IMR-90 (cell line): ENCODE results near the gene TEX50. TPM values are rescaled to one million over a fixed set of nuclear protein-coding genes. Genes with fewer than 3 reads are reported as not detected.

Source experiments
- ATAC-seq: fragments of 200-7000 bp; cut with Tn5 transposase; 2 replicates; pipeline ENCODE4 v1.9.1; 2020; ENCODE audit warnings: low read depth, mild to moderate bottlenecking, moderate library complexity
- BruUV-seq: library from RNA; stranded (reverse); fragments of 400-500 nt; replicated peaks from 2 replicates; lab custom pipeline; 2021; lab: Mats Ljungman, UMichigan
- CTCF ChIA-PET: fragments of 300-600 bp; formaldehyde crosslinking; extraction: SDS; loops from one replicate; lab custom pipeline; 2021; ENCODE audit warnings: antibody characterized with exemption; lab: Yijun Ruan, JAX
- POLR2A ChIA-PET: fragments of 300-600 bp; sonication (Branson Sonifier 250); formaldehyde crosslinking; loops from one replicate; lab custom pipeline; 2022; ENCODE audit warnings: antibody characterized with exemption; ENCODE audit not compliant: unreplicated experiment; lab: Charles Lee
- DNase-seq: peaks from one replicate; pipeline ENCODE4 v3.0.0; 2013
- H2AFZ ChIP-seq: replicated peaks from 2 replicates; pipeline ENCODE3; 2013; ENCODE audit warnings: low read length, mild to moderate bottlenecking; ENCODE audit not compliant: poor library complexity
- H2AK5ac ChIP-seq: 2 replicates; pipeline ENCODE4 v1.6.1; 2013; ENCODE audit warnings: low read depth, low read length, inconsistent platforms
- H2AK9ac ChIP-seq: replicated peaks from 2 replicates; pipeline ENCODE3; 2013; ENCODE audit warnings: mild to moderate bottlenecking, low read depth, low read length, moderate library complexity; ENCODE audit not compliant: poor library complexity
- H2BK120ac ChIP-seq: 2 replicates; pipeline ENCODE4 v1.6.1; 2013; ENCODE audit warnings: low read depth, low read length, inconsistent platforms
- H2BK15ac ChIP-seq: 3 replicates; pipeline ENCODE4 v1.6.1; 2013; ENCODE audit warnings: low read depth, low read length, inconsistent platforms
- H2BK20ac ChIP-seq: 2 replicates; pipeline ENCODE4 v1.6.1; 2013; ENCODE audit warnings: low read depth, mild to moderate bottlenecking, inconsistent platforms, low read length, moderate library complexity
- H2BK5ac ChIP-seq: 2 replicates; pipeline ENCODE4 v1.6.1; 2013; ENCODE audit warnings: mild to moderate bottlenecking, low read depth, low read length, inconsistent platforms; ENCODE audit not compliant: poor library complexity, severe bottlenecking
- H3K14ac ChIP-seq: replicated peaks from 2 replicates; pipeline ENCODE4 v1.6.1; 2013; ENCODE audit warnings: low read depth, low read length, inconsistent platforms
- H3K18ac ChIP-seq: 2 replicates; pipeline ENCODE4 v1.6.1; 2013; ENCODE audit warnings: low read depth, low read length, control low read depth
- H3K23ac ChIP-seq: 2 replicates; pipeline ENCODE4 v1.6.1; 2013; ENCODE audit warnings: low read depth, low read length, inconsistent platforms
- H3K27ac ChIP-seq: 2 replicates; pipeline ENCODE4 v1.5.1; 2013; ENCODE audit warnings: mild to moderate bottlenecking, control low read depth, low read length; ENCODE audit not compliant: insufficient read depth
- H3K27me3 ChIP-seq: 2 replicates; pipeline ENCODE4 v1.6.1; 2013; ENCODE audit warnings: low read length; ENCODE audit not compliant: control insufficient read depth, insufficient read depth
- H3K36me3 ChIP-seq: 2 replicates; pipeline ENCODE4 v1.6.1; 2013; ENCODE audit warnings: low read length, mixed read lengths; ENCODE audit not compliant: control insufficient read depth, insufficient read depth
- H3K4ac ChIP-seq: 2 replicates; pipeline ENCODE4 v1.6.1; 2013; ENCODE audit warnings: low read depth, low read length, inconsistent platforms
- H3K4me1 ChIP-seq: 2 replicates; pipeline ENCODE4 v1.6.1; 2013; ENCODE audit warnings: low read length, mixed read lengths; ENCODE audit not compliant: control insufficient read depth, insufficient read depth
- H3K4me2 ChIP-seq: 2 replicates; pipeline ENCODE4 v1.6.1; 2013; ENCODE audit warnings: low read depth, mild to moderate bottlenecking, control low read depth, low read length, moderate library complexity
- H3K4me3 ChIP-seq: 2 replicates; pipeline ENCODE4 v1.5.1; 2013; ENCODE audit warnings: low read depth, mild to moderate bottlenecking, control low read depth, low read length, moderate library complexity; ENCODE audit not compliant: insufficient read depth
- H3K56ac ChIP-seq: 2 replicates; pipeline ENCODE4 v1.6.1; 2013; ENCODE audit warnings: low read length, inconsistent platforms; ENCODE audit not compliant: insufficient read depth; ENCODE audit errors: extremely low read depth
- H3K79me1 ChIP-seq, 2 experiments: 2 replicates each; pipeline ENCODE4 v1.6.1; 2013; ENCODE audit warnings: low read length in 2 of 2, inconsistent platforms in 1 of 2, low read depth in 1 of 2
- H3K9ac ChIP-seq: 2 replicates; pipeline ENCODE4 v1.6.1; 2013; ENCODE audit warnings: low read depth, low read length, control low read depth
- H3K9me1 ChIP-seq: 2 replicates; pipeline ENCODE4 v1.6.1; 2013; ENCODE audit warnings: low read length, inconsistent platforms; ENCODE audit not compliant: insufficient read depth
- H3K9me3 ChIP-seq: 2 replicates; pipeline ENCODE4 v1.6.1; 2013; ENCODE audit warnings: low read length; ENCODE audit not compliant: control insufficient read depth, insufficient read depth
- H4K20me1 ChIP-seq: 2 replicates; pipeline ENCODE4 v1.6.1; 2013; ENCODE audit warnings: low read length, inconsistent platforms; ENCODE audit not compliant: insufficient read depth
- H4K5ac ChIP-seq: 2 replicates; pipeline ENCODE4 v1.6.1; 2013; ENCODE audit warnings: mild to moderate bottlenecking, low read depth, low read length, control low read depth
- H4K8ac ChIP-seq, 2 experiments: 2 replicates each; pipeline ENCODE4 v1.6.1; 2013; ENCODE audit warnings: low read depth in 2 of 2, low read length in 2 of 2, control low read depth in 1 of 2, inconsistent platforms in 1 of 2
- H4K91ac ChIP-seq: 2 replicates; pipeline ENCODE4 v1.6.1; 2013; ENCODE audit warnings: low read depth, low read length, inconsistent platforms; ENCODE audit not compliant: insufficient read depth
- MAZ ChIP-seq: IDR thresholded peaks from 2 replicates; pipeline ENCODE4 v1.6.1; 2012; ENCODE audit warnings: low read depth, mild to moderate bottlenecking, low read length, improper control_type of control experiment, moderate library complexity, borderline replicate concordance
- NFE2L2 ChIP-seq: fragments of 150-350 bp; IDR thresholded peaks from 2 replicates; pipeline ENCODE4 v1.6.1; 2016; ENCODE audit warnings: low read depth, mild to moderate bottlenecking, low read length
- POLR2A ChIP-seq: IDR thresholded peaks from 2 replicates; pipeline ENCODE4 v1.6.1; 2012; ENCODE audit warnings: mild to moderate bottlenecking, low read depth, low read length
- RAD21 ChIP-seq: IDR thresholded peaks from 2 replicates; pipeline ENCODE4 v1.6.1; 2012; ENCODE audit warnings: low read length, improper control_type of control experiment
- RCOR1 ChIP-seq: IDR thresholded peaks from 2 replicates; pipeline ENCODE4 v1.6.1; 2012; ENCODE audit warnings: mild to moderate bottlenecking, low read length, improper control_type of control experiment; ENCODE audit not compliant: insufficient replicate concordance
- RFX5 ChIP-seq: IDR thresholded peaks from 2 replicates; pipeline ENCODE4 v1.8.0; 2012; ENCODE audit warnings: low read depth, mild to moderate bottlenecking, low read length, moderate library complexity
- SMC3 ChIP-seq: fragments of 150-350 bp; IDR thresholded peaks from 2 replicates; pipeline ENCODE4 v1.6.1; 2016; ENCODE audit warnings: low read depth, mild to moderate bottlenecking, antibody characterized with exemption, low read length, moderate library complexity
- WGBS, 2 experiments: methylation state at CpG; one replicate each; pipeline versions ENCODE4 v1.1.5 to v1.1.7; 2013; ENCODE audit warnings: missing lambda C conversion rate in 2 of 2; ENCODE audit not compliant: insufficient read length in 1 of 2; ENCODE audit errors: extremely low coverage in 2 of 2; 5-methylcytosine and 5-hydroxymethylcytosine counted together
- dilution Hi-C: fragments of 300-500 bp; cut with HindIII; formaldehyde crosslinking; loops from one replicate; pipeline ENCODE4 v1.14.3; 2018; ENCODE audit warnings: low sequenced_read_pairs; ENCODE audit not compliant: unreplicated experiment
- in situ Hi-C: fragments of 300-500 bp; cut with MboI; formaldehyde crosslinking; loops from 3 replicates; pipeline ENCODE4 v1.14.3; 2019; ENCODE audit warnings: low sequenced_read_pairs, inconsistent platforms, mixed read lengths
- intact Hi-C: fragments of 100-400 bp; cut with micrococcal nuclease; formaldehyde crosslinking; loops from 2 replicates; pipeline ENCODE4 v1.10.0; 2022
- polyA plus RNA-seq, 3 experiments: library from polyadenylated mRNA; depleted of rRNA; stranded (reverse); fragments of >200 nt; gene quantifications; 2 replicates each; pipeline ENCODE4 v1.2.3, GENCODE V29; 2012; ENCODE audit warnings: low replicate concordance in 1 of 3
- total RNA-seq: library from RNA; depleted of rRNA; stranded (reverse); fragments of >200 nt; gene quantifications from 2 replicates; pipeline ENCODE4 v1.2.3, GENCODE V29; 2012
- TF ChIP-seq, protein P1 (sequence below): fragments of 150-350 bp; IDR thresholded peaks from 2 replicates; pipeline ENCODE4 v1.6.1; 2016; ENCODE audit warnings: low read depth, mild to moderate bottlenecking, low read length, moderate library complexity, borderline replicate concordance

Gene TEX50
- total and polyA plus RNA-seq, 2 of the 4 experiments (the other 2 are of a cell fraction), result not detected

DNA sequence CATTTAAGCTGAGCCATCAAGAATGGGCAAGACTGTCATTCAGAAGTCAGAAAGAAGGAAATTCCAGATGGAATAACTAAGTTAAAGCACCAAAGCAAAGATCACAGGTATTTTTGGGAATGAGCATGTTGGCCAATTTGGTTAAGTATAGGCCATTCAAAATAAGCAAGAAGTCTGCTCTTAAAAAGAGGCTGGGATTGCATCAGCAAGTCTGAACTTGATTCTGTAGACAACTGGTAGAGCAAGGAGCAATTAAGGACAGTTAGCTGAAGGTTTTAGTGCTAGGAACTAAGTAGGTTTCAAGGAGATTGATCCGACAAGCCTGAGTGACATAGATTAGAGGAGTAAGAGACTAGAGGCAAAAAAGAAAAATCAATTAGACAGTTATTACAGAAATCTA, 26.1 kb downstream of the TEX50 start:
- WGBS, 2 experiments, result no CpG with 5 or more reads among the region's 1 CpG
- Histone ChIP-seq H3K9ac (no peak overlapping the region), H3K18ac (no peak overlapping the region), H4K8ac (no peak overlapping the region), H3K36me3 (no peaks in the 10 kb centered on the region), H2BK15ac (no peak overlapping the region), H2AK9ac (no peak overlapping the region), H3K4me3 (no peak overlapping the region), H3K27ac (no peak overlapping the region), H3K4ac (no peak overlapping the region), H3K9me3 (no peaks in the 10 kb centered on the region), H4K20me1 (no peaks in the 10 kb centered on the region), H3K23ac (no peak overlapping the region), H3K27me3 (peaks cover 2% of the 10 kb centered on the region), H2BK20ac (no peak overlapping the region), H4K5ac (no peak overlapping the region), H2BK5ac (no peak overlapping the region), H3K56ac (no peak overlapping the region), H3K4me2 (no peak overlapping the region), H4K91ac (no peak overlapping the region), H3K9me1 (no peaks in the 10 kb centered on the region), H2AK5ac (no peak overlapping the region), H2BK120ac (no peak overlapping the region), H3K4me1 (no peaks in the 10 kb centered on the region), H3K14ac (no peak overlapping the region), H2AFZ (no peak overlapping the region), H3K79me1 (no peaks in the 10 kb centered on the region)
- TF ChIP-seq RCOR1 (no peak), MAZ (no peak), NFE2L2 (no peak), POLR2A (no peak), RAD21 (no peak), SMC3 (no peak), RFX5 (no peak)
- TF ChIP-seq, protein P1, sequence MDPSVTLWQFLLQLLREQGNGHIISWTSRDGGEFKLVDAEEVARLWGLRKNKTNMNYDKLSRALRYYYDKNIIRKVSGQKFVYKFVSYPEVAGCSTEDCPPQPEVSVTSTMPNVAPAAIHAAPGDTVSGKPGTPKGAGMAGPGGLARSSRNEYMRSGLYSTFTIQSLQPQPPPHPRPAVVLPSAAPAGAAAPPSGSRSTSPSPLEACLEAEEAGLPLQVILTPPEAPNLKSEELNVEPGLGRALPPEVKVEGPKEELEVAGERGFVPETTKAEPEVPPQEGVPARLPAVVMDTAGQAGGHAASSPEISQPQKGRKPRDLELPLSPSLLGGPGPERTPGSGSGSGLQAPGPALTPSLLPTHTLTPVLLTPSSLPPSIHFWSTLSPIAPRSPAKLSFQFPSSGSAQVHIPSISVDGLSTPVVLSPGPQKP, result no peak
- DNase-seq (no peak), ATAC-seq (no peak)
- dilution Hi-C loops (no loop called here), intact Hi-C loops (no loop called here), in situ Hi-C loops (no loop called here)
- no TSS peak for BruUV-seq
- ChIA-PET CTCF (no interaction called here), POLR2A (no interaction called here)
